H9 (cell line): Measurements from ENCODE around the gene CTRL. TPM values are rescaled to one million over a fixed set of nuclear protein-coding genes. Genes with fewer than 3 reads are reported as not detected.

Source experiments
- DNase-seq: peaks from one replicate; pipeline ENCODE4 v3.0.0-alpha.2; 2017
- H2AFZ ChIP-seq: one replicate; pipeline ENCODE4 v1.6.1; 2013; ENCODE audit warnings: mild to moderate bottlenecking, low read length, control low read depth, moderate library complexity
- H2AK5ac ChIP-seq: 2 replicates; pipeline ENCODE4 v1.6.1; 2013; ENCODE audit warnings: low read length, control low read depth, mixed read lengths; ENCODE audit not compliant: insufficient read length
- H2BK120ac ChIP-seq: one replicate; pipeline ENCODE4 v1.6.1; 2013; ENCODE audit warnings: low read depth, mild to moderate bottlenecking, low read length, control low read depth, inconsistent platforms; ENCODE audit not compliant: poor library complexity, severe bottlenecking
- H2BK12ac ChIP-seq: 2 replicates; pipeline ENCODE4 v1.6.1; 2013; ENCODE audit warnings: low read length, control low read depth, mixed read lengths, low read depth; ENCODE audit not compliant: insufficient read length
- H2BK15ac ChIP-seq: 2 replicates; pipeline ENCODE4 v1.6.1; 2013; ENCODE audit warnings: low read depth, low read length, control low read depth
- H2BK20ac ChIP-seq: one replicate; pipeline ENCODE4 v1.6.1; 2013; ENCODE audit warnings: low read depth, mild to moderate bottlenecking, low read length, control low read depth, inconsistent platforms; ENCODE audit not compliant: poor library complexity, severe bottlenecking
- H2BK5ac ChIP-seq: 2 replicates; pipeline ENCODE4 v1.6.1; 2013; ENCODE audit warnings: low read length, control low read depth, mixed read lengths; ENCODE audit not compliant: insufficient read length
- H3K14ac ChIP-seq: 2 replicates; pipeline ENCODE4 v1.6.1; 2013; ENCODE audit warnings: low read length, control low read depth; ENCODE audit not compliant: insufficient read depth
- H3K18ac ChIP-seq: 2 replicates; pipeline ENCODE4 v1.6.1; 2013; ENCODE audit warnings: low read depth, mild to moderate bottlenecking, mixed read lengths, low read length, control low read depth; ENCODE audit not compliant: insufficient read length
- H3K23ac ChIP-seq: 2 replicates; pipeline ENCODE4 v1.6.1; 2013; ENCODE audit warnings: low read length, control low read depth, mixed read lengths, low read depth; ENCODE audit not compliant: insufficient read length
- H3K23me2 ChIP-seq: 2 replicates; pipeline ENCODE4 v1.6.1; 2013; ENCODE audit warnings: low read depth, mild to moderate bottlenecking, mixed read lengths, low read length, control low read depth; ENCODE audit not compliant: insufficient read length, poor library complexity, severe bottlenecking
- H3K27ac ChIP-seq: 2 replicates; pipeline ENCODE4 v1.5.1; 2013; ENCODE audit warnings: low read length, control low read depth, mixed read lengths, low read depth; ENCODE audit not compliant: insufficient read length
- H3K27me3 ChIP-seq: 2 replicates; pipeline ENCODE4 v1.6.1; 2013; ENCODE audit warnings: low read length, control low read depth, inconsistent platforms; ENCODE audit not compliant: insufficient read depth
- H3K4ac ChIP-seq: 2 replicates; pipeline ENCODE4 v1.6.1; 2013; ENCODE audit warnings: low read depth, mild to moderate bottlenecking, control low read depth, inconsistent platforms, low read length, moderate library complexity
- H3K4me1 ChIP-seq: 2 replicates; pipeline ENCODE4 v1.6.1; 2013; ENCODE audit warnings: low read length, control low read depth, inconsistent platforms; ENCODE audit not compliant: insufficient read depth
- H3K4me2 ChIP-seq: 2 replicates; pipeline ENCODE4 v1.6.1; 2013; ENCODE audit warnings: low read length, control low read depth, mixed read lengths; ENCODE audit not compliant: insufficient read length, insufficient read depth
- H3K56ac ChIP-seq: 2 replicates; pipeline ENCODE4 v1.6.1; 2013; ENCODE audit warnings: low read depth, mild to moderate bottlenecking, mixed read lengths, low read length, control low read depth; ENCODE audit not compliant: insufficient read length
- H3K79me1 ChIP-seq: 2 replicates; pipeline ENCODE4 v1.6.1; 2013; ENCODE audit warnings: low read depth, mild to moderate bottlenecking, moderate library complexity, low read length, control low read depth, inconsistent platforms; ENCODE audit not compliant: insufficient read depth, poor library complexity, severe bottlenecking
- H3K79me2 ChIP-seq: 2 replicates; pipeline ENCODE4 v1.6.1; 2013; ENCODE audit warnings: low read length, control low read depth, inconsistent platforms; ENCODE audit not compliant: insufficient read depth
- H3K9ac ChIP-seq: 2 replicates; pipeline ENCODE4 v1.6.1; 2013; ENCODE audit warnings: low read length, control low read depth, mixed read lengths; ENCODE audit not compliant: insufficient read length; ENCODE audit errors: extremely low read depth
- H3K9me3 ChIP-seq: one replicate; pipeline ENCODE4 v1.6.1; 2013; ENCODE audit warnings: low read depth, low read length, inconsistent platforms; ENCODE audit not compliant: control insufficient read depth
- H3T11ph ChIP-seq: one replicate; pipeline ENCODE4 v1.6.1; 2013; ENCODE audit warnings: mild to moderate bottlenecking, low read length, control low read depth, inconsistent platforms
- H4K20me1 ChIP-seq: one replicate; pipeline ENCODE4 v1.6.1; 2013; ENCODE audit not compliant: control insufficient read depth, insufficient read length, insufficient read depth
- H4K5ac ChIP-seq: 2 replicates; pipeline ENCODE4 v1.6.1; 2013; ENCODE audit warnings: low read depth, mild to moderate bottlenecking, mixed read lengths, low read length, control low read depth; ENCODE audit not compliant: insufficient read length
- H4K8ac ChIP-seq: replicated peaks from 2 replicates; pipeline ENCODE4 v1.6.1; 2013; ENCODE audit warnings: low read length, control low read depth, mixed read lengths, low read depth; ENCODE audit not compliant: insufficient read length
- H4K91ac ChIP-seq: 2 replicates; pipeline ENCODE4 v1.6.1; 2013; ENCODE audit warnings: low read depth, mild to moderate bottlenecking, moderate library complexity, mixed read lengths, low read length, control low read depth; ENCODE audit not compliant: insufficient read length
- H3K27ac Mint-ChIP-seq, 3 experiments: 2 replicates in 2 of 3; 3 replicates in 1 of 3; pipeline ENCODE4 v1.8.0; 2020 to 2021; ENCODE audit warnings: mixed read lengths in 3 of 3, mild to moderate bottlenecking in 1 of 3, moderate library complexity in 1 of 3
- H3K27me3 Mint-ChIP-seq: 2 replicates; pipeline ENCODE4 v1.8.0; 2021; ENCODE audit warnings: low read depth, mild to moderate bottlenecking, moderate library complexity, mixed read lengths
- H3K36me3 Mint-ChIP-seq, 3 experiments: 2 replicates in 2 of 3; 3 replicates in 1 of 3; pipeline ENCODE4 v1.8.0; 2020 to 2021; ENCODE audit warnings: low read depth in 3 of 3, mixed read lengths in 3 of 3; ENCODE audit not compliant: insufficient read depth in 1 of 3
- H3K4me1 Mint-ChIP-seq, 2 experiments: 2 replicates each; pipeline ENCODE4 v1.8.0; 2020; ENCODE audit warnings: mixed read lengths in 2 of 2
- H3K4me3 Mint-ChIP-seq, 2 experiments: 2 replicates in 1 of 2; 3 replicates in 1 of 2; pipeline ENCODE4 v1.8.0; 2020 to 2021; ENCODE audit warnings: mild to moderate bottlenecking in 2 of 2, mixed read lengths in 2 of 2, moderate library complexity in 1 of 2
- H3K9me3 Mint-ChIP-seq, 2 experiments: 2 replicates in 1 of 2; 3 replicates in 1 of 2; pipeline ENCODE4 v1.8.0; 2020; ENCODE audit warnings: mild to moderate bottlenecking in 2 of 2, mixed read lengths in 2 of 2, moderate library complexity in 1 of 2
- CTCF ChIP-seq: fragments of 200-600 bp; sonication (generic); conservative IDR thresholded peaks from 3 replicates; pipeline ENCODE4 v1.8.0; 2021; ENCODE audit warnings: antibody characterized with exemption, mild to moderate bottlenecking
- WGBS: extraction: QIAGEN DNeasy Blood & Tissue Kit; methylation state at CpG from one replicate; pipeline ENCODE4 v1.1.7; 2013; ENCODE audit warnings: missing lambda C conversion rate, low lambda C conversion rate, mixed read lengths; ENCODE audit not compliant: insufficient read length; ENCODE audit errors: extremely low coverage; 5-methylcytosine and 5-hydroxymethylcytosine counted together
- total RNA-seq: library from RNA; stranded (reverse); gene quantifications from 2 replicates; pipeline ENCODE4 v1.2.1, GENCODE V29; 2021

CTRL gene
- total RNA-seq, 1 experiment from 2014 or later: 2.7 TPM

- TF ChIP-seq CTCF: no peak
- no peak overlapping the region for H3K4ac ChIP-seq
- H3K4me1 ChIP-seq: peaks cover 5% of the 10 kb centered on the region; the same call in 1 of the 2 replicates
- no peak overlapping the region for H2BK120ac ChIP-seq
- H3K4me2 ChIP-seq: peak overlapping the region; percentile 66
- no peak overlapping the region for H3K18ac ChIP-seq
- peak overlapping the region; percentile 80; the same call in 1 of the 2 replicates for H3K14ac ChIP-seq
- H3K4me3 Mint-ChIP-seq: peak overlapping the region; percentile 93 to 95
- H2BK20ac ChIP-seq: no peak overlapping the region
- peaks cover 4% of the 10 kb centered on the region for H3K79me1 ChIP-seq
- no peak overlapping the region for H4K8ac ChIP-seq
- no peak overlapping the region for H2AK5ac ChIP-seq
- H2BK12ac ChIP-seq: no peak overlapping the region
- H3K56ac ChIP-seq: no peak overlapping the region
- H4K20me1 ChIP-seq: peaks cover 3% of the 10 kb centered on the region
- peak overlapping the region; percentile 33 for H3K9ac ChIP-seq
- H2BK15ac ChIP-seq: no peak overlapping the region
- peaks cover 2% of the 10 kb centered on the region for H3K27me3 Mint-ChIP-seq
- peaks cover 37 to 42% of the 10 kb centered on the region in 2 experiments for H3K4me1 Mint-ChIP-seq
- no peak overlapping the region for H2AFZ ChIP-seq
- WGBS: no CpG with 5 or more reads among the region's 45 CpGs
- H3K23ac ChIP-seq: no peak overlapping the region
- H4K91ac ChIP-seq: no peak overlapping the region
- H3T11ph ChIP-seq: no peak overlapping the region
- H3K27ac ChIP-seq: no peak overlapping the region
- H3K27me3 ChIP-seq: no peaks in the 10 kb centered on the region
- H3K79me2 ChIP-seq: no peaks in the 10 kb centered on the region; the same call in 1 of the 2 replicates
- peaks cover 2 to 17% (median 2%) of the 10 kb centered on the region in 3 experiments; a peak in 6 of 7 replicates for H3K36me3 Mint-ChIP-seq
- no peak for DNase-seq
- H2BK5ac ChIP-seq: no peak overlapping the region
- peak overlapping the region; percentile 46 to 93 (median 57); a peak in 3 of 7 replicates for H3K27ac Mint-ChIP-seq
- no peaks in the 10 kb centered on the region; a peak in 1 of 5 replicates for H3K9me3 Mint-ChIP-seq
- no peaks in the 10 kb centered on the region for H3K9me3 ChIP-seq
- H4K5ac ChIP-seq: no peak overlapping the region
- peaks cover 3% of the 10 kb centered on the region for H3K23me2 ChIP-seq
Observed at GRCh38 chr16:67967958-67968399, 36.3 kb upstream of the CTRL start.
